Parathyroid adenoma (tissue), 2 donors: ENCODE data around the gene DDX39B.

Experiments
- H2AFZ ChIP-seq: fragments of 300-600 bp; sonication (generic); one replicate; pipeline ENCODE4 v1.7.0; 2017; ENCODE audit warnings: antibody characterized with exemption, mild to moderate bottlenecking
- H3K27ac ChIP-seq: fragments of 300-600 bp; sonication (generic); one replicate; pipeline ENCODE4 v1.7.0; 2017
- H3K27me3 ChIP-seq: fragments of 300-600 bp; sonication (generic); one replicate; pipeline ENCODE4 v1.7.0; 2017; ENCODE audit warnings: low read length; ENCODE audit not compliant: control insufficient read depth, insufficient read depth
- H3K36me3 ChIP-seq: fragments of 300-600 bp; sonication (generic); one replicate; pipeline ENCODE4 v1.7.0; 2017; ENCODE audit warnings: low read length; ENCODE audit not compliant: control insufficient read depth, insufficient read depth
- H3K4me1 ChIP-seq: fragments of 300-600 bp; sonication (generic); one replicate; pipeline ENCODE4 v1.7.0; 2017; ENCODE audit warnings: control low read depth
- H3K4me2 ChIP-seq: fragments of 300-600 bp; sonication (generic); one replicate; pipeline ENCODE4 v1.7.0; 2017; ENCODE audit warnings: low read length
- H3K4me3 ChIP-seq: fragments of 300-600 bp; sonication (generic); one replicate; pipeline ENCODE4 v1.7.0; 2017; ENCODE audit warnings: low read depth, low read length
- H3K79me2 ChIP-seq: fragments of 300-600 bp; sonication (generic); one replicate; pipeline ENCODE4 v1.7.0; 2017; ENCODE audit warnings: control low read depth
- H3K9ac ChIP-seq: fragments of 300-600 bp; sonication (generic); one replicate; pipeline ENCODE4 v1.7.0; 2017; ENCODE audit warnings: mild to moderate bottlenecking
- H3K9me3 ChIP-seq: fragments of 300-600 bp; sonication (generic); one replicate; pipeline ENCODE4 v1.7.0; 2017; ENCODE audit warnings: low read length; ENCODE audit not compliant: control insufficient read depth
- TF ChIP-seq, protein P1 (sequence below): fragments of 300-600 bp; sonication (generic); IDR thresholded peaks from one replicate; pipeline ENCODE4 v1.7.0; 2017; ENCODE audit warnings: antibody characterized with exemption, mild to moderate bottlenecking
- donor health status: primary hyperparathyroidism.

DDX39B gene

DNA sequence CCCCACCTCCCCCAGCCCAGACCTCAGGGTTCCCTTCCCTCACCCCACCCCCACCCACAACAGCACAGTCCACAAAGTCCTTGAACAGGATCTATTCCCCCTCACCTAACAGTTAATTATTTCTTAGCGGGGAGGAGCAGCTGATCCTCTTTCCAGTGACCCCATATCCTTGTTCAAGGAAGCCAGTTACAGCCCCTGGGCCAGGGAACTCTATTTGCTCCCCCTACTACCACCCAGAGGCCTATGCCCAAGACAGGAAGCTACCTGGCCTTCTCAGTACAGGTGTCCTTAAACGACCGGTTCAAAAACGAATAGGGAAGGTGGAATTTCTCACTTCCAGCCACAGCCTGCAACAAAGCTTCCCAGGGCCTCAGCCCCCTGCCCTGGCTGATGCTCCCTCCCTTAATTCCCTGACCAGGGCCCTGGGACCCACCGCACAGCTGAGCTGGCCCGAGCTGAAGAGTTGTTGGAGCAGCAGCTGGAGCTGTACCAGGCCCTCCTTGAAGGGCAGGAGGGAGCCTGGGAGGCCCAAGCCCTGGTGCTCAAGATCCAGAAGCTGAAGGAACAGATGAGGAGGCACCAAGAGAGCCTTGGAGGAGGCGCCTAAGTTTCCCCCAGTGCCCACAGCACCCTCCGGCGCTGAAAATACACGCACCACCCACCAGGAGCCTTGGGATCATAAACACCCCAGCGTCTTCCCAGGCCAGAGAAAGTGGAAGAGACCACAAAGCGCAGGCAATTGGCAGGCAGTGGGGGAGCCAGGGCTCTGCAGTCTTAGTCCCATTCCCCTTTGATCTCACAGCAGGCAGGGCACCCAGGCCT, 12.3 kb downstream of the DDX39B start:
- Histone ChIP-seq H3K4me3 (no peak overlapping the region), H3K4me2 (no peak overlapping the region), H3K36me3 (no peaks in the 10 kb centered on the region), H3K9me3 (no peaks in the 10 kb centered on the region), H3K79me2 (no peaks in the 10 kb centered on the region), H2AFZ (no peak overlapping the region), H3K27ac (no peak overlapping the region), H3K9ac (no peak overlapping the region), H3K4me1 (peaks cover 6% of the 10 kb centered on the region), H3K27me3 (no peaks in the 10 kb centered on the region)
- TF ChIP-seq, protein P1, sequence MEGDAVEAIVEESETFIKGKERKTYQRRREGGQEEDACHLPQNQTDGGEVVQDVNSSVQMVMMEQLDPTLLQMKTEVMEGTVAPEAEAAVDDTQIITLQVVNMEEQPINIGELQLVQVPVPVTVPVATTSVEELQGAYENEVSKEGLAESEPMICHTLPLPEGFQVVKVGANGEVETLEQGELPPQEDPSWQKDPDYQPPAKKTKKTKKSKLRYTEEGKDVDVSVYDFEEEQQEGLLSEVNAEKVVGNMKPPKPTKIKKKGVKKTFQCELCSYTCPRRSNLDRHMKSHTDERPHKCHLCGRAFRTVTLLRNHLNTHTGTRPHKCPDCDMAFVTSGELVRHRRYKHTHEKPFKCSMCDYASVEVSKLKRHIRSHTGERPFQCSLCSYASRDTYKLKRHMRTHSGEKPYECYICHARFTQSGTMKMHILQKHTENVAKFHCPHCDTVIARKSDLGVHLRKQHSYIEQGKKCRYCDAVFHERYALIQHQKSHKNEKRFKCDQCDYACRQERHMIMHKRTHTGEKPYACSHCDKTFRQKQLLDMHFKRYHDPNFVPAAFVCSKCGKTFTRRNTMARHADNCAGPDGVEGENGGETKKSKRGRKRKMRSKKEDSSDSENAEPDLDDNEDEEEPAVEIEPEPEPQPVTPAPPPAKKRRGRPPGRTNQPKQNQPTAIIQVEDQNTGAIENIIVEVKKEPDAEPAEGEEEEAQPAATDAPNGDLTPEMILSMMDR, result no peak

DNA sequence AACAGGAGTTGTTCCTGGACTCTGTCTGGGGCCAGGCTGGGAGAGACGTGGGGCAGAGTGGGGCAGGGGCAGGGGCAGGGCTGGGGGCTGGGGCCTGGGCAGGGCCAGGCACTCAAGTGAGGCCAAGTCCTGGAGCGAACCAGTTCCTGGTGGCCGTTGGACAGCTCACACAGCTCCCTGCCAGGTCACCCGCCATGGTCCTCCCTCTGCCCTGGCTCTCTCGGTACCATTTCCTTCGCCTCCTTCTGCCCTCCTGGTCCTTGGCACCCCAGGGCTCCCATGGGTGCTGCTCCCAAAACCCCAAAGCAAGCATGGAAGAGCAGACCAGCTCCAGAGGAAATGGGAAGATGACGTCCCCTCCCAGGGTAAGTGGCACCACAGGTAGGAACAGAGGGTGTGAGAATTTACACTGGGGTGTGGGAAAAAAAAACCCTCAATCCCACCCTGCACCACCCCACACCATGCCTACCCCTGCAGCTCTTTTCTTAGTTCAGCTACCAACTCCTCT, 12.9 kb downstream of the DDX39B start, which contains the start of gene MCCD1:
Gene MCCD1 (plus strand): TSS at position 142 of the 508 bp plus-strand sequence. CDS start 53 bp downstream, at position 195.
- Histone ChIP-seq H3K9me3 (no peaks in the 10 kb centered on the region), H3K4me1 (peaks cover 6% of the 10 kb centered on the region), H3K27ac (no peak within 1 kb of the TSS), H3K4me3 (no peak within 1 kb of the TSS), H3K79me2 (no peaks in the 10 kb centered on the region), H3K36me3 (no peaks in the 10 kb centered on the region), H3K27me3 (no peaks in the 10 kb centered on the region), H3K9ac (no peak within 1 kb of the TSS), H3K4me2 (no peak within 1 kb of the TSS), H2AFZ (no peak within 1 kb of the TSS)
- TF ChIP-seq, protein P1, result no peak

DNA sequence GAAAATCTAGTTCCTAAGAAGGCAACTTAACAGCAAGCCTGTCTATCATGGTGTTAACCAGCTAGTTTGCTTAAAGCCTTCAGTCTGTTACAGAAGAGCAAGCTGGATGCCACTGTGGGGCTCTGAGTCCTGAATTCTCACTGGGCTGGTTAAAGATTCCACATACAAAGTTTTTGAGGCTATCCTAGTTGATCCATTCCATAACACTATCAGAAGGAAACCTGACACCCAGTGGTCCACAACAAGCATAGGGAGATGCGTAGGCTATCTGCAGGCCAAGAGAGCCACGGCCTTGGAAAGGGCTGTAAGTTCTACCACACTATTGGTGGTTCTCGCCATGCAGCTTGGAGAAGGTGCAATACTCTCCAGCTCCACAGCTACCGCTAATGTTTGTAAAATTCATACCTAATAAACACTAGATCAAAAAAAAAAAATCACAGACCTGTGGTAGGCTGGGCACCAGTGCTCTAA, 13.5 kb downstream of the DDX39B start:
- Histone ChIP-seq H3K4me3 (no peak overlapping the region), H2AFZ (no peak overlapping the region), H3K79me2 (no peaks in the 10 kb centered on the region), H3K27me3 (no peaks in the 10 kb centered on the region), H3K36me3 (no peaks in the 10 kb centered on the region), H3K9ac (no peak overlapping the region), H3K9me3 (no peaks in the 10 kb centered on the region), H3K27ac (no peak overlapping the region), H3K4me2 (no peak overlapping the region), H3K4me1 (peaks cover 6% of the 10 kb centered on the region)
- TF ChIP-seq, protein P1, result no peak

DNA sequence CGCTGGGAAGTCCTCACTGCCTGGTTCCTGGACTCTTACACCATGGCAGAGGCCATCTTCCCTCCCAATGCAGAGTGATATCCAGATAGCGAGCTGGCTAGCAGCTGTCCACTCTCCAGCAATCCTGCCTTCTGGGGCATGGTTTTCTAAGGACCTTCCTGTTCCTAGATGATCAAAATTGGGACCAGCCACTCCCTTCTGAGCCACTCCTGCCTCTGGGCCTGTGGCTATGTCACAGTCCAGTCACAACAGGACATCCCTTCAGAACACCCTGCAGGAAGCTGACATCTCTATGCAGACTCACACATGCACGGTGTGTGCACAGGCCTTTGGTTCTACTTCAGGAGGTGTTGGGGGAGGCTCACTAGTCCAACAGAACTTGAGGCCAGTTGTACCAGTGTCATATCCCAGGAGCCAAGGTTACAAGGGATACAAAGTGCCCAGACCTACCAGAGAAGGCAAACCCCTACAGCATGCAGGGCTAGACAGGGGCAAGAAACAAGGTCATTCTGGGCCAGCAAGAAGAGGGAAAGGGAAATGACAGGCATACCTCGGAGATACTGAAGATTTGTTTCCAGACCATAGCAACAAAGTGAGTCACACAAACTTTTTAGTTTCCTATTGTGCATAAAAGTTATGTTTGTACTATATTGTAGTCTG, 15.7 kb downstream of the DDX39B start:
- Histone ChIP-seq H3K4me1 (no peaks in the 10 kb centered on the region), H3K4me2 (no peak overlapping the region), H3K36me3 (no peaks in the 10 kb centered on the region), H3K9ac (no peak overlapping the region), H3K27me3 (no peaks in the 10 kb centered on the region), H2AFZ (no peak overlapping the region), H3K27ac (no peak overlapping the region), H3K9me3 (no peaks in the 10 kb centered on the region), H3K4me3 (no peak overlapping the region), H3K79me2 (no peaks in the 10 kb centered on the region)
- TF ChIP-seq, protein P1, result no peak
